Fibroblast of skin of left biceps (primary cell): ENCODE data around the gene KRTAP10-12.
"Not testable (repeated sequence)": the region's sequence is repeated elsewhere in the genome, so short reads cannot be mapped to it uniquely, and the experiment has no call there.

Experiments
- DNase-seq, 2 experiments: peaks; one replicate each; pipeline ENCODE4 v3.0.0-alpha.2; 2013; ENCODE audit warnings: low read depth in 2 of 2

KRTAP10-12 gene

DNA sequence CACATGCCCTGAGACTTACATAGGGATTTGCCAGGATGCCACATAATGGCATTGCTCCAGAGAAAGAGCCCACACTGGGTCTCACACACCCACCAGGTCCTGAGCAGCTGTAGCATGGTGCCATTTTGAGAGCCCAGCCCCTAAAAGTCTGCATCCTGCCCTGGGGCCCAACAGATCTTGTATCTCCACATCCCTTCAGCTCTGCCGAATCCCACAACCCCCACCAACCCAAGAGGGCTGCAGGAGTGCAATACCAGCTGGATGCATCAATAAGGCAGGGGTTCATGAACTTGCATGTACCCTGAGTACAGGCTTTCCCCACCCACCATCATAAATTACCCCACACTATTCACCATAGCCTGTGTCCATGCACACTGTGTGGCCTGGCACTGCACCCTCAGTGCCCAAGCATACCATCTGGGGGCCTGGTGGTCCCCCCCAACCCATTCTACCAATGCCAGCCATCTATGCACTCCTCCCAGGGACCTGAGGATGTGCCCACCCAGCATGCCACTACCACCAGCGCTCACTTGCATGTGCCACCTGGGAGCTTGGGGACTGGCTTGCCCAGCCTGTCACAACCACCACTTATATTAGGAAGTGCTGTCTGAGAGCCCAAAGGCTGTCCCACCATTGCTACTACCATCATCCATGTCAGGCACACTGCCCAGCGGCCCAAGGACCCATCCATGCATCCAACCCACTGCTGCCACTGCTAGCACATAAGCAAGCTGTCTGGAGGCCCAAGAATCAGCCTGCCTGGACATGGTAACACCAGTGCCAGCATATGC lies 26.1 kb upstream of the KRTAP10-12 start:
- DNase-seq: no peak

DNA sequence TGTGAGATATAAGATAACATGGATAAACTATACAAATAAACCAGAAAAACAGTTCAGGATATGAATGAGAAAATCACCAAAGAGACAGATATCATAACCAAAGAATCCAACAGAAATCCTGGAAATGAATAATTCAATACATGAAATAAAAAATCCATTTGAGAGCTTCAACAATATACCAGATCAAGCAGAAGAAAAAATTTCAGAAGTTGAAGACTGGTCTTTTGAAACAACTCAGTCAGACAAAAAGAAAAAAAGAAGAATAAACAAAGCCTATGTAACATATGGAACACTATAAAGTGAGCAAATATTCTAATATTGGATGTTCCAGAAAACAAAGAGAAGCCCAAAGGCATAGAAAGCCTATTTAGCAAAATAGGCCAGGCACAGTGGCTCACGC lies 25.1 kb upstream of the KRTAP10-12 start:
- no peak for DNase-seq

DNA sequence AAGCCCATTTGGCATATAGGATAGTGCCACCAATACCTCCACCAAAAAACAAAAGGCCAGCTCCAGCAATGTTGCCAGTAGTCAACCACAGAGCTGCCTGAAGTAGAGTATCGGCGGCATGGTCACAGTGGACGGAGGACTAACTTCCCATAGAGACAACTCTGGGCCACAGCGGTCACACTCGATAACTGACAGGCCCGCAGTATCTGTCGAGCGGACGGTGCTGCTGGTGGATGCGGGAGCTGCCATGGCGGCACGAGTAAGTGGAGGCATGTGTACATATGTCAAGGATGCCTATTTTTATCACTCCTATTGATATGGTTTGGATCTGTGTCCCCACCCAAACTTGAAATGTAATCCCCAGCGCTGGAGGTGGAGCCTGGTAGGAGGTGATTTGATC lies 19.1 kb upstream of the KRTAP10-12 start:
- no peak for DNase-seq

DNA sequence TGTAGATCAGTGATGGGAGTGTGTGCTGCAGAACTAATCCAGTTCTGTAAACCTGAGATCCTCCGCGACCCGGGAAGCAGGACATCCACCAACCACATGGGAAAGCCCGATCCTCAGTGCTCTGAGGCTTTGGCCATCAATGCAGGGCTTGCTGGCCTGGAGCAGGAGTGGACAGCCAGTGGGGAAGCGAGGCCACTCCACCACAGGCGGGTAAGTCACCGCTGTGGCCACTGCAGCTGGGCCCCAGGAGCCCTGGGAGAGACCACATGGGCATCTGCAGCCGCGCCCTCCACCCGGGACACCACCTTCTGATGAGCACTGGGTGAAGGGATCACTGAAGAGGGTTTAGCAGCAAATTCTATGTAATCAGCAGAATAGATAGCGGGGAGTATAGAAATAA lies 15.8 kb upstream of the KRTAP10-12 start:
- no peak for DNase-seq

DNA sequence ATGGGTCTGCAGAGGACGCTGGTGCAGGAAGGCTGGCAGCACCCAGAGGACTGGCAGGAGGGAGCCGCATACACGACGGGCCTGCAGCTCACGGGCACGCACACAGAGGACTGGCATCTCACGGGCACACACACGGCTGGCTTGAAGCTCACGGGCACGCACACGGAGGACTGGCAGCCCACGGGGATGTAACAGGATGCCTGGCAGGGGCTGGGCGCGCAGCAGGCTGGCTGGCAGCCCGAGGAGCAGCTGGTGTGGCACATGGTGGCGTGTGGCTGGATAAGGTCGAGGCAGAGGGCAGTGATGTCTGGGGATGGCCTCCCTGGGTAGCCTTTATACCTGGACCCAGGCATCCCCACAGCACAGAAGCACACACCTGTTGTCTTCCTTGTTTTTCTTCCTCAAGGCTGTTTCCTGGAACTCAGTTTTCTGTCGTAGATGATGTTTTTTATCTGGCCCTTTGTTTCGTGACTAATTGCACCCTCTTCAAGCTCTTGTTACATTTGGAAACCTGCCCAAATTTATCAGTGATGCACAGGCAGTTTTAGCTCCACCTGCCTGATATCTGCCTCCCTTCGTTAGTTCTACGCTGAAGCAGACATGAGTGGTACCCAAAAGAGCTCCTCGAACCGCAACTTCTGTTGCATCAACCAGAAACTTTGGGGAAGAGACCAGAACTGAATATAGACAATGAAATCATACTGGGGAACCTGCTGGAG lies 15.0 kb upstream of the KRTAP10-12 start, which contains the start of gene KRTAP12-1:
Gene KRTAP12-1, minus strand, starts transcription at position 303 of the 719 bp plus-strand sequence. Its CDS starts 40 bp downstream, at position 263.
- DNase-seq: no peak

DNA sequence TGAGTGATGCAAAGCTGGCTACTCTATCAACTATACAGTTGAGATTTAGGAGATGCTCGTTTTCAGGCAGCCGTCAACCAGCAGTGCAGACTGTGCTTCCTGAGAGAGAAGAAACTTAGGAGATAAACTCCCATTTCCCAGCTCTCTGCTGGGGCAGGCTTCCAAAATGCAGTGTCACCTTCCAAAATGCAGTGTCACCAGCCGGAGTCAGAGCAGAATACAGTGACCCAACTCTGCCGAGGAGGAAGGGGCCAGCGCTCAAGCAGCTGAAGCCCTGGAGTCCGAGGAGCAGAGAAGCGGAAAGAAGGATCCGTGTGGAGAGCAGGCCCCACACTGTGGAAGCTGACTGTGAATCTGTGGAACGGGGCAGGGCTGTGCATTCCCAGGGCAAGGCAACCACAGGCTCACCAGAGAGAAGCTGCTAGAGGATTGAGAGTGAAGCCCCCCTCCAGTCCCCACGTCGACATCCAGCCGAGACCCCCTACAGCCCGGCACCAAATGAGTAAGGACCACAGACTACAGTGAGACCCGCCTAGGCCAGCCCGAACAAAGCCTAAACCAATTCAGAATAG lies 14.3 kb upstream of the KRTAP10-12 start:
- no peak for DNase-seq

DNA sequence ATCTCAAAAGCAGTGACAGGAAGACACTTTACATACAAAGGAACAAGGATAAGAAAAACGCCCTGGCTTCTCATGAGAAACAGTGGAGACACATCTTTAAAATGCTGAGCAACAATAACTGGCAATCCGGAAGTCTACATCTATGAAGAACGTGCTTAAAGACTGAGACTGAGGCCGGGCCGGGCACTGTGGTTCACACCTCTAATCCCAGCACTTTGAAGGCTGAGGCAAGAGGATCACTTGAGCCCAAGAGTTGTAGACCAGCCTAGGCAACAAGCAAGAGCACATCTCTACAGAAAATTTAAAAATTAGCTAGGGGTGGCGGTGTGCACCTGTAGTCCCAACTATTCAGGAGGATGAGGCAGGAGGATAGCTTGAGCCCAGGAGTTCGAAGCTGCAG lies 12.9 kb upstream of the KRTAP10-12 start:
- no peak for DNase-seq

DNA sequence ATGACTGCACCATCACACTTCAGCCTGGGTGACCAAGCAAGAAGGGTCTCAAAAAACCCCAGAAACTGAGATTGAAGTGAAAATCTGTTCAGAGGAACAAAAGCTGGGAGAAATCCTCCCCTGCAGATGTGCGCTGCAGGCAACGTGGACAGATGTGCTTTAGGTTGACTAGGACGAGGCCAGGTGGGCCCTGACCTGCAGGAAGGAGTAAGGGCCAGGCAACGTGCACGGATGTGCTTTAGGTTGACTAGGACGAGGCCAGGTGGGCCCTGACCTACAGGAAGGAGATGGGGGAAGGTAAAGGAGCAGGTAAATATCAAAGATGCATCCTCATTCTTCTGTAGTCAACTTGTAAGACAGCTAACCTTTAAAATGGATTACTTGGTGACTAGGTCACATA lies 12.5 kb upstream of the KRTAP10-12 start:
- no peak for DNase-seq

DNA sequence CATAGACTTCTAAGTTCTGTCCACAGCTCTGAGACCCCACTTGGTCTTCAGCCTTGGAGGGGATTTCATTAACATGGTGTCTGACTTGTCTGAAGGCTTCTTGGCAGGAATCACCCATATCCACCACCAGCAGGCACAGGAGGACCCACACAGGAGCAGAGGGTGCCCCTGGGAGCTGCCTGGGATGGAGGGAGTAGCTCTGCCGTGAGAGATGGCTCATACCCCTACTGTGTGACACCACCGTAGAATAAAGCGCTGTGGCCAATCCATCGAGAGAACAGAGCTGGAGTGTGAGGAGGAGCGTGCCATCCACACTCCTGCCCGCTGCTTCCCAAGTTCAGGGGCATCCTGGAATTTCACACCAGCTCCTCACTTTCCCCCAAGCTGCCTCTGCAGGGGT lies 11.9 kb upstream of the KRTAP10-12 start:
- not testable (repeated sequence) for DNase-seq

DNA sequence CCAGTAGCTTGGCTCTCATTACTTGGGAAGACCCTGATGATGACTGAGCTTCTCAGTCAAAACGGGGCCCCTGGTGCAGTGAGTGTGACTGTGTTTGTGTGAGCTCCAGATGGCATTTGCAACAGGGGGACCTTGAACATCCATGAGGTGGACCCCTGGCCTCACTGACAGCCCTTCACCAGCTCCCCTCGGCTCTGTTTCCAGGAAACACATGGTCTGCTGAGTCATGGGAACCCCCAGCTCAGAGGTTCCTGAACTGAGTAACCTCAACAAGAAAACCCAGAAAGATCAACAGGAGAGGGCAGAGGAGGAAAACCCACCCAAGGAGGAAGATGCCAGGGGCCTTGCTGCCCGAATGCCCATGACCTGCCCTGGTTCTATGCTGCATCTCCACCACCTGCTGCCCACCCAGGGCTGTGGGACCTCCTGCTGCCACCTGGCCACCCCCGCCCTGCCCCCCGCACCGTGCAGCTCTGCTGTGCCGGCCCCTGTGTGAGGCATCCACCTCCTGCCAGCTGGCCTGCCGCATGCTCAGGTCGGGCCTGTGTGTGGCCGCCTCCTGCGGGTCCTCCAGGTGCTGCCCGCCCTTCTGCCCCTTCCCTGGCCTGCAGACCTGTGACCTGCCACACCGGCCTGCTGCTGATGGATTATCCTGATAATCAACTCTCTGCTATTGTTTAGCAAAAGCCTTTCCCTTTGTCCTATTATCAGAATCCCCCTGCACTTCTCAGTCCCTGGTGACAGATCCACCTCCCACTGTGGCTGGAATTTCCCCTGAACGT lies 10.8 kb upstream of the KRTAP10-12 start:
- no peak for DNase-seq

DNA sequence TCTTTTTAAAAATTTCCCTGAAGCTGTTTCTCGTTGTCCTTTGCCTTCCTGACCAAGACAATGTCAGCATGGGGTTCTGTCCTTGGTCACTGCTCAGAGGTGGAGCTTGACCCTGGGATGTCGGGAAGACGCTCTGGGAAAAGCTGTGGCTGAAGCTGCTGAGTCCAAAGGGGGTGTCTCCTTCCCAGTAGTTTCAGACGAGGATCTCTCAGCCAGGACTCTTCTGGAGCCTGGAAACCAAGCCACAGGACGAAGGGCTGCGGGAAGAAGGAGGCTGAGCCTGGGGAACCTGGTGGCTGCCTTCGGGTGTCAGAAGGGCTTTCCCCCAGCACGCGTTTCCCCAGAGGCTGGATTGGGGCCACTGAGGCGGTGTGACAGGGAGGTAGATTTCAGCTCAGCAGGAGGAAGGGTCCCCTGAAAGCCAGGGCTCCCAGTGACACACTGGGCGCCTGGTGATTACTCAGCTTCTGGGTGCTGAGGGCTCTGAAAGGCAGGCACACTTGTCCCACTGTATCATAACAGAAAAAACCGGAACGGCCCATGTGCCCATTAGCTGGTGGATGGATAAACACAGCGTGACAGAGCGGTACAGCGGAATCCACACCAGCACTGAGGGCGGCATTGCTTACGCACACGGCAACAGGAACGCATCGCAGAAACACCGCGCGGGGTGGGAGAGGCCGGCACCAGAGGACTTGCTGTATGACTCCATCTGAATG lies 10.0 kb upstream of the KRTAP10-12 start:
- no peak for DNase-seq

DNA sequence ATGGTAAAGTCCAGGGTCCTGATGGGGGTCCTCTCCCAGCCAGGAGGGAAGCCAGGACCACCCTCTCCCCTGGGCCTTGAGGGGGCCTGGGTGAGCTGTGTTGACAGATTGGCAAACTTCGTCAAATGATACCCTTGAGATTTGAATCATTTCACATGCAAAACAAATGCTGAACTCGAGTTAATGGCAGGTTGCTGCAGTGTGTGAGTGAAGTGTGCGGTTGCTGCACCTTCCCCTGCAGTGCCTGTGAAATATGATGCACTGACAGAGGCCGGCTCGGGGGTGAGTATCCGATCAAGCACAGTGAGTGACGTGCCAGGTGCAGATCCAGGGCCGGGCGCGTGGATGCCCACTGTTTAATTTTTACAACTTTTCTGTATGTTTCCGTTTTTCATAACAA lies 9.3 kb upstream of the KRTAP10-12 start:
- DNase-seq: no peak

DNA sequence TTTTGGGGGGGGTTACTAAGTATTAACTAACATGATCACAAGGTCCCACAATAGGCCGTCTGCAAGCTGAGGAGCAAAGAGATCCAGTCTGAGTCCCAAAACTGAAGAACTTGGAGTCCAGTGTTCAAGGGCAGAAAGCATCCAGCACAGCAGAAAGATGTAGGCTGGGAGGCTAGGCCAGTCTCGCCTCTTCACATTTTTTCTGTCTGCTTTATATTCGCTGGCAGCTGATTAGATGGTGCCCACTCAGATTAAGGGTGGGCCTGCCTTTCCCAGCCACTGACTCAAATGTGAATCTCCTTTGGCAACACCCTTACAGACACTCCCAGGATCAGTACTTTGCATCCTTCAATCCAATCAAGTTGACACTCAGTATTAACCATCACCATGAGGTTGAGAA lies 7.2 kb upstream of the KRTAP10-12 start:
- not testable (repeated sequence) for DNase-seq

DNA sequence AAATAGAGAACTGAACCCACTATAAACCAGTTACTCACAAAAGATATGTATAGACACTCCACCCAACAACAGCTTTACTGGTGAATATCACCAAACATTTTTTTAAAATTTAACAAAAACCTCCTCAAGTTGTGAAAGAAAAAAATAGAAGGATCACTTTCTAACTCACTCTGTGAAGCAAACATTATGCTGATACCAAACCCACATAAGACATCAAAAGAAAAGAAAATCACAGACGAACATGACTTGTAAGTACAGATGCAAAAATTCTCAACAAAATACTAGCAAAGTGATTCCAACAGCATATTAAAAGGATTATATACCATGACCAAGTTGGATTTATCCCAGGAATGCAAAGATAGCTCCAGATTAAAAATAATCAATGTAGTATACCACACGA lies 5.3 kb upstream of the KRTAP10-12 start:
- no peak for DNase-seq

DNA sequence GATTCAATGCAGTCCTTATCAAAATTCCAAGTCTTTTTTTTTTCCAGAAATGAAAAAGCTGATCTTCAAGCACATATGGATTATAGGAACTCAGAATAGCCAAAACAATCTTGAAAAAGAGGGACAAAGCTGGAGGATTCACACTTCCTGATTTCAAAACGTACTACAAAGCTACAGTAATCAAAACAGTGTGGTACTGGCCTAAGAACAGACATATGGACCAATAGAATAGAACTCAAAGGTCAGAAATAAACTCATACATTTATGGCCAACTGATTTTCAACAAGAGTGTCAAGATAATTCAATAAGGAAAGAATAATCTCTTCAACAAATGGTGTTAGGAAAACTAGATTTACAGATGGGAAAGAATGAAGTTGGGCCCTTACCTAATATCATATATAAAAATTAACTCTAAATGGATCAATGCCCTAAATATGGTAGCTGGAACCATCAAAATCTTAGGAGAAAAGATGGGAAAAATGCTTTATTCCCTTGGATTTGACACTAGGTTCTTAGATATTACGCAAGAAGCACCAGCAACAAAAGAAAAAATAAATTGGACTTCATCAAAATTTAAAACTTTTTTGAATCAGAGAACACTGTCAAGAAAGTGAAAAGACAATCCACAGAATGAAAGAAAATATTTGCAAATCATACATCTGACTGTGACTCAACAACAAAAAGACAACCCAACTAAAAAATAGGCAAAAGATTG lies 4.0 kb upstream of the KRTAP10-12 start:
- DNase-seq: no peak

DNA sequence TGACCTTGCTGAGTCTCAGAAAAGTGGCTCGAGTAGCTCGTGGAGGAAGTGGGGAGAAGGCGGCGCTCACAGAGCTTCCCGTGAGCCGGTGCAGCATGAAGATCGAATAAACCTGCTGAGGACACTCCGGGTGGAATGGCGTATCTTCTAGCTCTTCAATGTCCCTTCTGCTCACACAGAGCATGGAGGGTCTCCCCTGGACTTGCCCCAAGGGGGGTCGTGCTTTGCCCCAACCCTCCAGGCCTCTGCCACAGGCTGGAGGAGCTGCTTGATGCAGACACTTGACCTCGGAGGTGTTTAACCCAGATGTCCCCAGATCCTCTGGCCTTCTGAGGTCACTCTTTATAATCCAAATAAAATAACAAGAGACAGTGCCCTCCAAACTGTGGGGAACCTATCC lies 2.2 kb upstream of the KRTAP10-12 start:
- DNase-seq: no peak

DNA sequence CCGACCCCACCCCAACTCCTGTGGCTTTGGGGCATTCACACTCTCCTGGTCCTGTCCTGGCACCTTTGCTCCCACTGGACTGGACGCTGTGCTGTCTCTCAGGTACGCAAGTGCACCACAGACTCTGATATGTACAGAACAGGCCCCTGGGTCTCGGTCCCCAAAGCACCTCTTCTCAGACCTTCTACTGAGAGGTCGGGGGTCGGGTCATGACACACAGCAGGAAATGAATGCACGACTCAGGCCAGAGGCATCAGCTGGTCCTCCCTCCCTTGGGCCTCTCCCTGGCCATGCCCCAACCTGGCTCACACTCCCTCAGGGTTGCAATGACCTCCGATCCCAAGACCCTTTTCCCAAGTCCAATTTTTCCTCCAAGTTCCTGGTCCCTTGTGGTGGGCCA lies 1.8 kb upstream of the KRTAP10-12 start:
- DNase-seq: no peak

DNA sequence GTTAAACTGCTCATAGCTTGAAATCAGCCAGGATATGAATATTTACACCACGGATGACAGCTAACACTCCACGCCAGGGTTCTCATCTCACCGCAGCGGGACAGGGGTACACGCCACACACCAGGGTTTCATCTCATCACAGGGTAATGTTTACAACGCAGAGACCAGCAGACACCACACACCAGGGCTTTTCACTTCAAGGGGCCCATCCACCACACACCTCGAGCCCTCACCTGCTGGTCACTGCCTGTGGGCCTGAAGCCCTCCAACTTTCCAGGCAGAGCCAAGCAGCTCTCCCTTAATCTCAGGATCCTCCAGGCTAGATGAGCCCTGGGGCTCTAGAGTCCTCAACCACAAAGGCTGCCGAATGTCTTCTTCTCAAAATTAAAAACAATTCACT lies 1.3 kb upstream of the KRTAP10-12 start:
- DNase-seq: no peak

DNA sequence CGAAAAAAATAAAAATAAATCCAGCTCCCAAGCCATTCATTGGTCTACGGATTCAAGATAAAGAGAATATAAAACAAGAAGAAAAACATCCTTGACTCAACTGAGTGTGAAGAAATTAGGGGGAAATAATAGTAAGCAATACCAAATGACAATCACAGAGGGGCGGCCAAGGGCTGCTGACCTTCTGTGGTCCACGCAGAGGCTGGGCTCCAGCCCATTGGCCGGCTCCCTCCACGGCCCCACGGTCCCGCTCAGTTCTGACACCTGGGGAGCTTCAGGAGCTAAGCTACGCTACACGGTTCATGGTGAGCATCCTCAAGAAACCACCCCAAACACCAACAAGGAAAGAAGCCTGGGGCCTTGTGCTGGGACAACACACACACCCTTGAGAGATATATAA lies 400 bp upstream of the KRTAP10-12 start:
- DNase-seq: no peak

DNA sequence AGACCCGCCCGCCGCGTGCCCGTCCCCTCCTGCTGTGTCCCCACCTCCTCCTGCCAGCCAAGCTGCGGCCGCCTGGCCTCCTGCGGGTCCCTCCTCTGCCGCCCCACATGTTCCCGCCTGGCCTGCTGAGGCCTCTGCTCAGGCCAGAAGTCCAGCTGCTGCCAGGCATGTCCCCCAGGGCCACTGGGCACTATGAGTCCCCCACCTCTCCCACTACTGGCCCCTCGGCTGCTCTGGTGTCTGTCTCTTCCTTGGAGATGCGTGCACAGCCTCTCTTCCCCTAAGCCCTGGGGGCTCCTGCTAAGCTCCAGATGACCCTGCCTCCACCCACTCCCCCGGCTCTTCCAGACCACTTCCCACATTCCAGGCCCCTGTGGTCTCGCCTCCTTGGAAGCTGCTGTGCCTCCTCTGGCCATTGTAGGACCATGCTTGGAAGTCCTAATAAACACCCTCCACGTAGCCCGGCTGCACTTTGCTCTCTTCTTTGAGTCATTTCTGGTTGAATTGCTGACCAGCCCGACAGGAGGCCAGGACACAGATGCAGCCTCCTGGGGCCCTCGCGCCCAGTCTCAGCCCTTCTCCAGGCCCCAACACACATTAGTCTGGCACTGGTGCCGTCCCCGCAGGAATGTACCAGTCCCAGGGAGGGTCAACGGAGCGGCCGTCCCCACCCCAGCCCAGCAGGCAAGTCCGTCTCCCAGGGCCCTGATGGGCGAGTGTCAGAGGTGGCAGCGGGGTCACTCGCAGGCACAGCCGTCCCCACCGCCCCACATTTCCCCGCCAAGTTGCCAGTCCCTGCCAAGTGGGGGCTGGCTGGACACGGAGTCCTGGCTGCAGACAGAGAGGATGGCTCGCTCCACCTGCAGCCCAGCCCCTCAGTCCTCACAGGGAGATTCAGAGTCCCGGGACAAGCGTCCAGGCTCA lies 1.1 kb downstream of the KRTAP10-12 start:
- DNase-seq: no peak
